Stimulated activated CD8-positive, alpha-beta memory T cell treated with anti-CD3 and anti-CD28 coated beads, Interleukin-2, amount 100 ng/mL, for 48 hours (primary cell): ENCODE results near the gene SAPCD1.
A peak's percentile ranks its signal among the peaks of the same experiment; 100 is the strongest.

ENCODE experiments used
- DNase-seq, 2 donors: peaks; one replicate each; pipeline ENCODE4 v3.0.0-alpha.2; 2020; ENCODE audit warnings: low read depth in 2 of 2

SAPCD1 gene

DNA sequence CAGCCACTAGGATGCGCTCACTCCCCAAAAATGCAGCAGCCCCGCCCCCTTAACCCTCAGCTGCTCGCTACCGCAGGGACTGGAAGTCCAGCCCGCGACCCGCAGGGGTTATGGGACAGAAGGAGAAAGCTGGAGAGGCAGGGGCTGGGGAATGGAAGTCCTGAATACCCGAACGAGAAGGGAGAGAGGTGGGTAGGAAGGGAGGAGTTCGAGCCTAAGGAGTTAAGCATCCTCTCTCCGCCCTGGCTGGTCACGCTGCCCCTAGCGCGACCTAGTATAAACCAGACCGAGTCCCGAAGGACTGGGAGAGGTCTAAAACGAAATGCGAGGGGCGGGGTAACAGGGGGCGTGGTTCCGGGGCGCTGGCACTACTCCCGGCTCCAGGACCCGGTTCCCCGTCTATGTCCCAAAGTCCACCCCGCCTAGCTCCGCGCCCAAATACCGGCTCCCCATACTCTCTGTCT is 32.9 kb upstream of the SAPCD1 start:
- DNase-seq = peak; percentile 70 to 71

DNA sequence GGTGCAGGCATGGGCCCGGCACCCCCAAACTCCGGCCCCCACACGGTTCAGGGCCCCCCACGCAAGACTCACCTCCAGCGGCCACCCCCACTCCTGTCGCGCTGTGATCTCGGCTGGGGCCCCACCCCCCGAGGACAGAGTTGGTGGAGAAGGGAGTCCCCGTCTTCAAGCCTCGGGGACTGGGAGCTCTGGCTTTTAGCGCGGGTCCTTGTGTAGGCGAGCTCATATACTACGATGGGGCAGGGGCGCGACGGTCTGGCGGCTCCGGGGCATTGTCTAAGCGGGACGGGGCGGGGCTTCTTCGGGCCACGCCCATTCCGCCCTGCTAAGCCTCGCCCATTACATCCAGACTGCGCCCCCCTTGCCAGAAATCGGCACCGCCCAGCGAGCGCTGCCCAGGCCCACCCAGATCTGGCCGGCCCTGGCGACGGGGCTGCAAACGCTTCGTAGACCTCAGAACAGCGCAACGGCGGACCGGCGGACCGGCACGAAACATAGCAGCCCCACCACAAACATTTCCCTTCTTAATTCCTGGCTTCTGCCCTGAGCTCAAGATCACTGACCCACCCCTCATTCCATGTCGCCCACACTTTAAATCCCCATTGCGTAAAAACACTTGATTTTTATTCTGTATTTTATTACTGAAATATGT is 32.4 kb upstream of the SAPCD1 start:
- DNase-seq = peak; percentile 60 to 65

DNA sequence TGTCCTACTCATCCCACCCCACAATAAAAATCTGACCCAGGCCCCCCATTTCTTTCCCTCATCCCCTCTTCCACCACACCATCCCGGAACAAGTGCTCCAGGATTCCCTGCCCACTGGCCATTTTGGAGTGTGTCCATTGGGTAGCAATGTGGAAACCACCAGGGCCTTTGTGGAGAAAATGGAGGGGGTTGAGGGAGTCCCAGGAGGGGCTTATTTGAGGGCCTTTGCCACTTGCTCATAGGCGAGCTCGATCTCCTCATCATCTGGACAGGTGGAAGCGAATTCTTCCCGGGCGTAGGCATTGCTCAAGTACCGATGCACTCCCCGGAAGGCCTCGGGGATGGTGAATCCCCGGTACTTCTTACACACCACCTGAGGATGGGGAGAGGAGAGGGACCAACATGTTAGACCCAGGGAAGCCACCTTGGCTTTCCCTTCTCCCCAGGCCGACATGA is 31.8 kb upstream of the SAPCD1 start:
- DNase-seq = no peak

DNA sequence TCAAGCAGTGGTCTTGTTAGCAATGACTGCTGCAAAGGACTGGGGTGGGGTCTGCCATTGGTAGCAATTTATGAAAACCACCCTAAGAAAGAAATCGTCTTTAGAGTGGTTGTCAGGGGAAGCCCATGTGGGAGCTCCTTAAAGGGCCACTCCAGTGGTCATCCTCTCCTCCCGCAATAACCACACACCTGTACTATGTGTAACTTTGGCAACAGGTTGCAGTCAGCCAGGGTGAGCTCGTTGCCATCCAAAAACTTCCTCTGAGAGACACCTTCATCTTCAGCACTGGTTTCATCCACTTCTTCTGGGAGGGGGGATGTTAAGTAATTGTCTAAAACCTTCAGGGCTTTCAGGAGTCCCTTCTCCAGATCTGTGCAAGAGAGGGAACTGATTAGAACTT is 30.4 kb upstream of the SAPCD1 start:
- no peak for DNase-seq

DNA sequence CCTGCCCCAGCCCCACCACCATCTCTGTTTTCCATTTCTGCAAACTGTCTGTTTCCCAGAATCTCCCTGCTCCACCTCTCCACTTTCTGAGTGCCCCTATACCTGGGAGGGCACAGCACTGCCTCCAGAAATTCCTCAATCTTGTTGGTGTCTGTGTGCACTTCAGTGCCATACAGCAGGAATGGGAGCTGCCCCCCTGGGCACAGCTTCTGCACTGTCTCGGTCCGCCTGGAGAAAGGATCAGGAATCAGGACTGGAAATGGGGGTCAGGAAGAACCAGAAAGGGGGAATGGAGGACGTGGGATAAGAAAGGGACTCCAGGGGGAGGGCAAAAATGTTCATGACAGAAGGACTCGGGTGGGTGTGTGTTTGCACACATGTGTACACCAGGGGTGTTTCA is 28.7 kb upstream of the SAPCD1 start:
- DNase-seq = no peak

DNA sequence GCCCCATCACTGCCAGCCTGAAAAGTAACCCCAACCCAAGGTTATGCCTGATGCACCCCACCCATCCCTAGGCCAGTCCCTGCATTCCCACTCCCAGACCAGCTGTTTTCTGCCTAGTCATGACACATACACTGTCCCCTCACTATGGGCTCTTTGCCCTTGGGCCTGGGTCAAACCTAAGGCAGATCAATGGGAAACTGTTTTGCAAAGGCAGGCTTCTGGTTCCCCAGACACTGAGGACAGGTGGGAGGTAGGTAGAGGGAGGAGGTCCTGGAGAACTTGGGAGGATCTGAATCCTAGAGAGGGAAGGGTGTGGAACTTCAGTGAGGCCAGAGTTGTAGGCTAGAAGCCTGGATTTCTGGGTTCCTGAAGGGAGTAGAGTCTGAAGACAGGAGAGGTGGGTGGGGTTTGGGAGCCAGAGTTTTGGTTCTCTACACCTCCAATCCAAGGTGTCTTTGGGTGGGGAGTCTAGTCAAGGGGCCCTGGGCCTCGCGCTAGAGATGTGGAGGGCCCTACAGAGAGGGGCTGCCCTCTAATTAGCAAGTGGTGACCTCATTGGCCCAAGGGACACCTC is 28.1 kb upstream of the SAPCD1 start:
- peak in 1 of 2 donors; percentile 40 for DNase-seq

DNA sequence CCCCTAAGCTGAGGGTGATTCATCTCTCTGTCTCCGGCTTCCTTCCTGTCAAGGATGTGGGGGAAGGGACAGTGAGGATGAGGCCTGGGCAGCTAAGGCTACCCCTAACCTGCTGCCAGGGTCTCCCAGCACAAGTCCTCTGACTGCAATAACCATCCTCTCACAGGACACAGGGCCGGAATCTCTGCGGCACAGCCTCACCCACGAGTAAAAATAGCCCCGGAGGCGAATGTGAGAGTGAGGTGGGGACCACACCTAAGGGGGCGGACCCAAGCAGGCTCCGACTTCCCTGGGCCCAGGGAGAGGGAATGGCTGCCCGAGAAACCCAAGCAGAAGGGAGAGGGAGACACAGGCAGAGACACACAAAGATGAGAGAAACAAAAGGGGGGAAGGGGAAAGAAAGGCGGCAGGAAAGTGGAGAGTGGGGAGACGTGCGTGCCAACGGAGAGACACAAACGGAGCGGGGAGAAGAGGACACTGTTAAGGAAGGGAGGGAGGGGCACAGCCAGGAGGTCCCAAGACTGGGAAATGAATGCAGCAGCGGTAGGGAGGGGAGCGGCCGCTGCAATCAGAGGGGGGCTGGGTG is 27.5 kb upstream of the SAPCD1 start:
- no peak for DNase-seq

DNA sequence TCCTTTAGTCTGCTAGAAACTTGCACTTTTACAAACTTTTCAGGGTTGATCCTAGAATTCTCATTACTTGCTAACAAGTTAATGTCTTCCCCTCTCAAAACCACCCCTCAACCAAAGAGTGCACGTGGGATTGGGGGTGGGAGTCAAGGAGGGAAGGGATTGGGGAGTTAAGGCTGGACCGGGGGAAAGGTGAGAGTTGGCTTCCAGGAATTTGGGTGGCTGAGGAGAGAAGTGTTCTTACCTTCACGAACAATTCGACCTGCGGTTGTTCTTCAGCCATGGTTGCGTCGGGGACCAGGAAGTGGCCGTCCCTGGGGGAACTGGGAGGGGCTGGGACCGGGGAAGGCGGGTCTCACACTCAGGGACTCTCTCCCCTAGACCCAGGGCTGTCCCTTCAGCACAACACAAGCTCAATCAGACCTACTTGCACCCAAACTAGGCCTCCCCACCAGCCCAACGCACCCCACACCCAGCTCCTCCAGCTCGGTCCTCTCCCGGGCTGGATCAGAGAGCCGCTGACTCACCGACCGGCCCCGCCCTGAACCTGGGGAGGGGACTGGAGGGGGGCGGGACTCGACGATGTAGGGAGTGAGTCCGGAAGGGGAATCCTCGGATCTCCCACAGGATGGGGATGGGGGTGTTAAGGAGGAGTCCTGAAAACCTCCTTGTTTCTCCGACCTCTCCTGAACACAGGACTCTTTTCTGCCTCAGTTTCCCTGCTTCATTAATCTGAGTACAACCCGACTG is 26.3 kb upstream of the SAPCD1 start, which contains the start of gene CLIC1:
Gene CLIC1, minus strand, starts transcription at position 510 of the 747 bp plus-strand sequence. Its CDS starts 230 bp downstream, at position 280.
- DNase-seq = peak; percentile 76 to 78

DNA sequence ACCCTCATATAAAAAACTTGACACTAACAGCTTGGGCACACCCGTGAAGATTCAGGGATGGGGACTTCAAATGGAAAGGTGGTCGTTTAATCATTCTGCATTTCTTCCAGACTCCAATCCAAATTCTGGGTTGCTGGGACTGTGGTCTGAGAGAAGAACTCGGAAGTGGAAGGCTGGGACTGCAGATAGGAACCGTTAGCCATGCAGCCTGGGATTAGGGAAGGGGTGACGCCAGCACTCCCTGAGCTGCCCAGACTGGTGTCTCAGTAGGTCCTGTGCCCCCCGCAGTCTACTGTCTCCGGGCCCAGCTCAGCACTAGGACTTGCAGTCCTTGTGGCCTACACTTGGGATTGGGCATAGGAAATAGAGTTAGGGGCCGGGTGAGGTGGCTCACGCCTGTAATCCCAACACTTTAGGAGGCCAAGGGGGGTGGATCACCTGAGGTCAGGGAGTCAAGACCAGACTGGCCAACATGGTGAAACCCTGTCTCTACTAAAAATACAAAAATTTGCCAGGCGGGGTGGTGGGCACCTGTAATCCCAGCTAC is 25.6 kb upstream of the SAPCD1 start:
- no peak for DNase-seq

DNA sequence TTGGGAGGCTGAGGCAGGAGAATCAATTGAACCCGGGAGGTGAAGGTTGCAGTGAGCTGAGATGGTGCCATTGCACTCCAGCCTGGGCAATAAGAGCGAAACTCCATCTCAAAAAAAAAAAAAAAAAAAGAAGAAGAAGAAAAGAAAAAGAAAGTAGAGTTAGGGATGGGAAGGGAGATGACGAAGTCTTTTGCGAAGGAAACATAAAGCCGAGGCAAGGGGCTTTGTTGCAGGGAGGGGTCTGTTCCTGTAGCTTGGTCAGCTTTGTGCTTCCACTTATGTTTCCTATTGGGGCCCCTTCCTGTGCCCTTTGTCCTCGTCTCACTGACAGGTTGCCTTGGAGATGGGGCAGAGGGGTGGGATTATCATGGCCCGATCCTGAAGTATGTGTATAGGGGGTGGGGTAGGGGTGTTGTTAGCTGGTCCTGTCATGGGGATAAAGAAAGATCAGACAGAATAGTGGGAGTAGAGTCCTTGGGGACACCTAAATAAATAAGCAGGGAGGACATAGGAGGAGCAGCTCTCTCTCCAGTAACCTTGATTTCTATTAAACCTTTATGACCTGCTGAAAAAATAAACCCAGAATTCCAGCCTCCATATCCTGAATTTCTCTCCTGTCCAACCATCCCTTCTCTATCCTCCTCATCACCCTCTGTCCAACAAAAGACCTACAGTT is 25.0 kb upstream of the SAPCD1 start:
- DNase-seq = no peak

DNA sequence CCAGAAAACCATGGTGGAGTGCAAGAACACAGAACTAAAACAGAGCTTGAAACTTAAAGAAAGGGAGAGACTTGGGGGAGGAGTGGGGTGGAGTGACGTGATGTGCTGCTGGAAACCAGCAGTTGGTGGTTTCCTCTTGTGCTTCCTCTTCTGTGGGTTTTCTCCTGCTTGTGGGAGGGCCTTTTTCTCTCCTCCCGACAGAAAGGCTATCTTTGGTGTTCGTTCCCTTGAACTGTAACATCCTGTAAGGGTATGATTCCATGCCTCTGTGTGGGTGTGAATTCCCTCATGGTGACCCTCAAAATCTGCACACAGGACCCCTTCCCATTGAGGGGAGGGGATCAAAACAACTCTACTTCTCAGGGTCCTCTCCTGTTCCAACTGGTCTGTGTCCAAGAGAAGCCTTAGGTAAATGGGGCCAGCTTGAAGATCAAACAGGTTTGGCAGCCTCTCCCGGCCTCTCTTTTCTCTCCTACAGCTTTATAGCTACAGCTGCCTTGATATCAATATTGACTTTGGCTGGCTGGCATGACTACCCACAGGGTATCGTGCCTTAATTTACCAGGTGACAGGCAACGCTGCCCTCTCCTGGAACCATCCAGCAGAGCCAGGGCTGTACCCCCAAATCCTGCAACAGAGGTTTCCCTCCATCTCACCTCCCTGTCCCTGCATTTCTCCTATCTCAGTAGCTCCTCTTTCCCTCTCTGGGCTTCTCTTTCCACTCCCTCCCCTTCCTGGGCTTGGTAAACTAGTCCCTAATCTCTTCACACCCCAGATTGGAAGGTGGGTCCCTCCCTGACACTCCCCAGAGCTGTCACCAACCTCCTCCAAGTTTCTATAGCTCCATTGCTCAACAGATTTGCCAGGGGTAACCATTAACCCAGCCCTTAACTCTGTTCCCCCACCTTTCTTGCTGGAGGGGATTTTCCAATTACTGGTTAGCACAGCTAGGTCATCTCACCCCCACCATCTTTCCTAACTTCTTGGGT is 24.2 kb upstream of the SAPCD1 start:
- peak in 1 of 2 donors; percentile 43 for DNase-seq

DNA sequence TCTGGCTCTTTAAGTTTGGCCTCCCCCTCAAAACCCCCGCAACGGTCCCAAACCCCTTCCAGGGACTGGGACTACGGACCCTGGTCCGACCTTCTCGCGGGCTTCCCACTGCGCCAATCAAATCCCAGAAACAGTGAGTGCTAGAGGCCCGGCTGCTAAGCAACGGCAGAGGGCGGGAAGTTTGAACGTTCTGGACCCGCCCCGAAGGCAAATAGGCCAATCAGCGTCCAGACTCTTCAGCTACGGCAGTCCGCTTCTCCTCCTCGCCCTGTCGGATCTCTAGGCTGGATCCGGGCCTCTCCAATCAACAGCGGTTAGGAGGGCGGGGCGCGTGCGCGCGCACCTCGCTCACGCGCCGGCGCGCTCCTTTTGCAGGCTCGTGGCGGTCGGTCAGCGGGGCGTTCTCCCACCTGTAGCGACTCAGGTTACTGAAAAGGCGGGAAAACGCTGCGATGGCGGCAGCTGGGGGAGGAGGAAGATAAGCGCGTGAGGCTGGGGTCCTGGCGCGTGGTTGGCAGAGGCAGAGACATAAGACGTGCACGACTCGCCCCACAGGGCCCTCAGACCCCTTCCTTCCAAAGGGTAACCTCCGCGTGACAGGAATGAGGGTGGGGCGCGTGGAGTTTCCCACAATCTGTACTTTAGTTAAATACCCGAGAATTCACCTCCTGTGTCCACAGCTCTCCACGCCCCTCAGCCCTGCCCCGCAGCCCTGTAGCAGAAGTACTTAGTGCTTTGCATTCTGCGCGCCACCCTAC is 22.6 kb upstream of the SAPCD1 start, which contains the start of gene MSH5:
Gene MSH5, plus strand, starts transcription at position 367 of the 758 bp plus-strand sequence. CDS start 462 bp downstream, outside the sequence.
- DNase-seq = peak; percentile 91 to 96

DNA sequence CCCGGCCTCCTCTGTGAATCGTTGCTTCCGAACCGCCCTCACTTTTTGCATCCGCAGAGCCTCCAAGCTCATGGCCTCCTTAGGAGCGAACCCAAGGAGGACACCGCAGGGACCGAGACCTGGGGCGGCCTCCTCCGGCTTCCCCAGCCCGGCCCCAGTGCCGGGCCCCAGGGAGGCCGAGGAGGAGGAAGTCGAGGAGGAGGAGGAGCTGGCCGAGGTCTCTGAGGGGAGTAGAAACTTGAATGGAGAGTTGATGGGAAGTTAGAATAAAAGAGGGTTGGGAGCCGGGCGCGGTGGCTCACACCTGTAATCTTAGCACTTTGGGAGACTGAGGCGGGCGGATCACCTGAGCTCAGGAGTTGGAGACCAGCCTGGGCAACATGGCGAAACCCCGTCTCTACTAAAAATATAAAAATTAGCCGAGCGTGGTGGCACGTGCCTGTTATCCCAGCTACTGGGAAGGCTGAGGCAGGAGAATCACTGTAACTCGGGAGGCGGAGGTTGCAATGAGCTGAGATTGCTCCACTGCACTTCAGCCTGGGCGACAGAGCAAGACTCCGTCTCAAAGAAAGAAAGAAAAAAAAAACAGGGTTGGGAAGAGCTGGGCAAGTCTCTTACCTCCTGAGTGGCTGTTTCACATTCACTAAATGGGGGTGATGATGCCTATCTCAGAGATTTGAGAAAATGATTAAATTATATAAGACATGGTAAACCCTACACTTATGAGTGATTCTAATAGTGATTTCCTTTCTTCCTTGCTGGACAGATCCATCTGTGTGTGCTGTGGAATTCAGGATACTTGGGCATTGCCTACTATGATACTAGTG is 21.8 kb upstream of the SAPCD1 start:
- no peak for DNase-seq

DNA sequence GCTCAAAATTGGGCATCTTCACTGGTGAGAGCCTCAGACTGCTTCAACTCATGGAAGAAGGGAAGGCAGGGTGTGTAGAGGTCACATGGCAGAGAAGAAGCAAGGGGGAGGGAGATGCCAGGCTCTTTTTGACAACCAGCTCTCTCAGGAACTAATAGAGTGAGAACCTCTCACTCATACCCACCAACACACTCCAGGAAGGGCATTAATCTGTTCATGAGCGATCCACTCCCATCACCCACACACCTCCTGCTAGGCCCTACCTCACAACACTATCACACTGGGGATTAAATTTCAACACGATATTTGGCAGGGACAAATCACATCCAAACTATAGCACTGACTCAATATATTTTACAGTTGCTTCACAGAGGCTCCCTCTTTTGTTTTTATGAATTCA is 20.6 kb upstream of the SAPCD1 start:
- DNase-seq = no peak

DNA sequence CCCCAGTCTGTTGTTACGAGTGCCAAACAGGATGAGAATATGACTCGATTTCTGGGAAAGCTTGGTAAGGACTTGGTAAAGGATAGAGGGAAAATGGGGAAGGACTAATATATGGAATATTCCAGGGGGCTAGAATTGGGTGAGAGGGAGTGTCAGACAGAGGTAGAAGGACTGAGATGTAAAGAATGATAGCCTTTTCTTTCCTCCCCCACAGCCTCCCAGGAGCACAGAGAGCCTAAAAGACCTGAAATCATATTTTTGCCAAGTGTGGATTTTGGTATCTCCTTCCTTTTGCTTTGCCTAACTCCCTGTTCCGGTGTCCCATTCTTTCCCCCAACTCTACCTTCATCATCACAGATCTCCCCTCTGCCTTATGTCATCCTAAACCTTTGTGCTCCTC is 19.6 kb upstream of the SAPCD1 start:
- no peak for DNase-seq

DNA sequence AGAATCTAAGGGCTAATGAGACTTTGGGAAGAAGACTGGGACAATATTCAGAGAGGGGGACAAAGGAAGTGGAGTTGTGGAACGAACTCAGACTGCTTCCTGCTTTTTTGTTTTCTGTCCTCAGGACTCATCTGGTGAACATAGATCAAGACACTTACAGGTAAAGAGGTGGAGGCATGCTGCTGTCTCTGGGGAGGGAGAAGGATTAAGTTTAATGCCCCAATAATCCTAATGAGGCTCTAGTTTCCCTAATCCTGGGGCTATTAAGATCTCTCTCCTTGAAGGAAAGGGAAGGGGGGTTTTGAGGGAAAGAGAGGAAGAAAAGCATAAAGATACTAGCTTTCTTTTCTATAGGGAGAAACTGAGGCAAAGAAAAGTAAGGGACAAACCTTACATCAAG is 18.0 kb upstream of the SAPCD1 start:
- DNase-seq = no peak

DNA sequence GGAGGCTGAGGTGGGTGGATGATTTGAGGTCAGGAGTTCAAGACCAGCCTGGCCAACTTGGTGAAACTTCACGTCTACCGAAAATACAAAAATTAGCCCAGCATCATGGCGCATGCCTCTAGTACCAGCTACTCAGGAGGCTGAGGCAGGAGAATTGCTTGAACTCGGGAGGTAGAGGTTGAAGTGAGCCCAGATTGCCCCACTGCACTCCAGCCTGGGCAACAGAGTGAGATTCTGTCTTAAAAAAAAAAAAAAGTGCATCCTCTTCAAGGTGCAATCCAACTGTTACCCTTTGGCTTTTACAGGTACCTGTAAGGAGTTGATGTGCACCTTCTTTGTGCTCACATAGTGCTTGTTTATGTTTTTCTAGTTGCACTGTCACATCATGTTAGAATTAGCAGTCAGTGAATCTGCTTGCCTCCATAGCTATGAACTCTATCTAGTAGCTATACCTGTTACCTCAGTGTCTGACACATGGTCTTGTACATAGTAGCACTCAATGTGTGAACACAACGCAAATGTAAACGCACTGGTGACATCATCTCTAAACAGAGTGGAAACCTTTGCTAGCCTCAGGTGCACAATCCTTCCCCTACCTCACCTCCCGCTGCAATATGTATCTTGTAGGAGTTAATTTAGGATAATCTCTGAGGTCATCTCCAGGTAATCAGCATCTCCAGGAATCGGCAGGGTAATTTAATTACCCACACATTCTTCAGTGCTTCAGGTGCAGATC is 13.0 kb upstream of the SAPCD1 start:
- DNase-seq = no peak
